B cell (primary cell): ENCODE results near the gene NAA15. TPM values are rescaled to one million over a fixed set of nuclear protein-coding genes. Genes with fewer than 3 reads are reported as not detected.

Source experiments
- ATAC-seq: fragments of 200-7000 bp; cut with Tn5 transposase; one replicate; pipeline ENCODE4 v1.10.0; 2021; ENCODE audit warnings: low read depth, mild to moderate bottlenecking, moderate number of reproducible peaks, moderate library complexity
- CTCF ChIA-PET: fragments of 350-600 bp; sonication (Branson Sonifier 250); formaldehyde crosslinking; loops from one replicate; lab custom pipeline; 2021; ENCODE audit warnings: antibody characterized with exemption, inconsistent platforms; lab: Charles Lee
- POLR2A ChIA-PET: fragments of 350-600 bp; sonication (Branson Sonifier 250); formaldehyde crosslinking; loops from one replicate; lab custom pipeline; 2021; ENCODE audit warnings: antibody characterized with exemption; lab: Charles Lee
- DNase-seq: peaks from one replicate; pipeline ENCODE4 v3.0.0; 2013
- H2AFZ ChIP-seq: 2 replicates; pipeline ENCODE4 v1.6.1; 2012; ENCODE audit warnings: mild to moderate bottlenecking, low read depth, low read length; ENCODE audit not compliant: insufficient read depth, poor library complexity, severe bottlenecking
- H3K27ac ChIP-seq, 2 donors: 1 replicate in 1 of 2; 2 replicates in 1 of 2; pipeline ENCODE4 v1.5.1; 2012 to 2013; ENCODE audit warnings: low read length in 2 of 2, mild to moderate bottlenecking in 2 of 2, moderate library complexity in 1 of 2
- H3K27me3 ChIP-seq, 4 experiments: fragments of 200-600 bp in 1 of 4; sonication (generic) in 1 of 4; replicated peaks in 1 of 4; 1 replicate in 2 of 4; 2 replicates in 2 of 4; pipeline versions ENCODE4 v1.6.1 to v1.7.0; 2013 to 2016; ENCODE audit warnings: low read length in 3 of 4, mild to moderate bottlenecking in 2 of 4, mixed read lengths in 1 of 4, moderate library complexity in 1 of 4; ENCODE audit not compliant: insufficient read depth in 4 of 4, control insufficient read depth in 3 of 4; ENCODE audit errors: control extremely low read depth in 1 of 4
- H3K36me3 ChIP-seq, 2 experiments: replicated peaks in 1 of 2; 1 replicate in 1 of 2; 2 replicates in 1 of 2; pipeline versions ENCODE4 v1.6.1 to v1.7.1; 2013; ENCODE audit warnings: low read length in 1 of 2; ENCODE audit not compliant: insufficient read depth in 2 of 2, control insufficient read depth in 1 of 2; ENCODE audit errors: control extremely low read depth in 1 of 2, extremely low read depth in 1 of 2
- H3K4me1 ChIP-seq, 2 donors: fragments of 200-600 bp in 1 of 2; sonication (generic) in 1 of 2; 1 replicate in 1 of 2; 2 replicates in 1 of 2; pipeline versions ENCODE4 v1.5.1 to v1.6.1; 2013 to 2017; ENCODE audit warnings: low read length in 2 of 2; ENCODE audit not compliant: control insufficient read depth in 2 of 2, insufficient read depth in 2 of 2
- H3K4me2 ChIP-seq: replicated peaks from 2 replicates; pipeline ENCODE3; 2012; ENCODE audit warnings: mild to moderate bottlenecking, low read depth, low read length; ENCODE audit not compliant: poor library complexity, severe bottlenecking
- H3K4me3 ChIP-seq, 5 experiments: fragments of 200-600 bp in 1 of 5; sonication (generic) in 1 of 5; 1 replicate in 3 of 5; 2 replicates in 2 of 5; pipeline versions ENCODE4 v1.5.1 to v1.7.0; 2011 to 2016; ENCODE audit warnings: low read length in 4 of 5, mild to moderate bottlenecking in 4 of 5, low read depth in 2 of 5, control low read depth in 1 of 5, moderate library complexity in 1 of 5; ENCODE audit not compliant: insufficient read depth in 1 of 5; ENCODE audit errors: control extremely low read depth in 1 of 5, extremely low read depth in 1 of 5
- H3K79me2 ChIP-seq: fragments of 200-600 bp; sonication (generic); one replicate; pipeline ENCODE4 v1.6.0; 2016; ENCODE audit warnings: low read length; ENCODE audit not compliant: control insufficient read depth, insufficient read depth
- H3K9ac ChIP-seq: fragments of 200-600 bp; sonication (generic); 2 replicates; pipeline ENCODE4 v1.6.1; 2017; ENCODE audit warnings: mild to moderate bottlenecking, low read length, moderate library complexity
- H3K9me3 ChIP-seq, 3 donors: one replicate each; pipeline versions ENCODE4 v1.6.1 to v1.7.1; 2013; ENCODE audit warnings: low read length in 2 of 3; ENCODE audit not compliant: control insufficient read depth in 2 of 3, insufficient read depth in 1 of 3; ENCODE audit errors: control extremely low read depth in 1 of 3
- H4K20me1 ChIP-seq: 2 replicates; pipeline ENCODE4 v1.6.0; 2012; ENCODE audit warnings: mild to moderate bottlenecking, low read length; ENCODE audit not compliant: insufficient read depth, control insufficient read depth, poor library complexity, severe bottlenecking
- H3K27ac Mint-ChIP-seq: one replicate; pipeline ENCODE4 v1.8.0; 2021; ENCODE audit warnings: mixed read lengths
- H3K27me3 Mint-ChIP-seq: one replicate; pipeline ENCODE4 v1.8.0; 2021; ENCODE audit warnings: mixed read lengths
- H3K4me1 Mint-ChIP-seq: one replicate; pipeline ENCODE4 v1.8.0; 2021; ENCODE audit warnings: mixed read lengths
- H3K4me3 Mint-ChIP-seq: one replicate; pipeline ENCODE4 v1.8.0; 2021; ENCODE audit warnings: mixed read lengths
- H3K9me3 Mint-ChIP-seq: one replicate; pipeline ENCODE4 v1.8.0; 2022; ENCODE audit warnings: mixed read lengths; ENCODE audit not compliant: insufficient read depth
- EZH2 ChIP-seq: IDR thresholded peaks from 2 replicates; pipeline ENCODE4 v1.6.1; 2012; ENCODE audit warnings: borderline replicate concordance, low read depth, mild to moderate bottlenecking, moderate library complexity, low read length; ENCODE audit not compliant: insufficient read depth, poor library complexity, severe bottlenecking
- WGBS: methylation state at CpG from one replicate; pipeline ENCODE4 v1.1.5; 2013; ENCODE audit warnings: missing lambda C conversion rate; ENCODE audit not compliant: insufficient coverage; 5-methylcytosine and 5-hydroxymethylcytosine counted together
- intact Hi-C: fragments of 100-400 bp; cut with micrococcal nuclease; formaldehyde crosslinking; loops from one replicate; pipeline ENCODE4 v1.10.0; 2022
- polyA plus RNA-seq: library from polyadenylated mRNA; depleted of rRNA; stranded (reverse); fragments of >200 nt; gene quantifications from 2 replicates; pipeline ENCODE4 v1.2.3, GENCODE V29; 2012
- small RNA-seq: library from RNA; depleted of rRNA; stranded (forward); fragments of <200 nt; gene quantifications from one replicate; pipeline ENCODE3, GENCODE V24; 2012; ENCODE audit warnings: low replicate concordance, low read depth; ENCODE audit not compliant: insufficient read length
- total RNA-seq, 2 donors: library from RNA; stranded (reverse); fragments of 120-200 nt in 1 of 2; gene quantifications; 1 replicate in 1 of 2; 2 replicates in 1 of 2; pipeline versions ENCODE4 v1.2.3 to v1.2.4, GENCODE V29; 2013 to 2022
- TF ChIP-seq, protein P1 (sequence below): fragments of 200-600 bp; IDR thresholded peaks from one replicate; pipeline ENCODE4 v1.8.0; 2022; ENCODE audit warnings: antibody characterized with exemption, mild to moderate bottlenecking

NAA15 gene
- total and polyA plus RNA-seq, 2 donors (not counting 1 experiment from before 2014, with no cell fraction given): 10.0 to 56.7 TPM

DNA sequence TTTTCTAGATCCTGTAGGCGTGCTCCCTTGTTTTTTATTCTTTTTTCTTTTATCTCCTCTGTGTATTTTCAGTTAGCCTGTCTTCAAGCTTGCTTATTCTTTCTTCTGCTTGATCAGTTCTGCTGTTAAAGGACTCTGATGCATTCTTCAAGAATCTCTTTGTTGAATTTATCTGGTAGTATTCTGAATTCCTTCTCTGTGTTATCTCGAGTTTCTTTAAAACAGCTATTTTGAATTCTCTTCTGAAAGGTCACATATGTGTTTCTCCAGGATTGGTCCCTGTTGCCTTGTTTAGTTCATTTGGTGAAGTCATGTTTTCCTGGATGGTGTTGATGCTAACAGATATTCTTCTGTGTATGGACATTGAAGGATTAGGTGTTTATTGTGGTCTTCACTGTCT, 167.9 kb downstream of the NAA15 start:
- H3K4me1 ChIP-seq: peaks cover 10 to 18% of the 10 kb centered on the region in 2 donors
- Mint-ChIP-seq H3K4me1 (peaks cover 31% of the 10 kb centered on the region), H3K27ac (no peak overlapping the region), H3K4me3 (no peak overlapping the region), H3K9me3 (peaks cover 12% of the 10 kb centered on the region), H3K27me3 (no peaks in the 10 kb centered on the region)
- no peak overlapping the region for H2AFZ ChIP-seq
- DNase-seq (no peak), ATAC-seq (no peak)
- intact Hi-C loops: no loop called here
- peaks cover 0 to 18% (median 8%) of the 10 kb centered on the region in 3 donors for H3K9me3 ChIP-seq
- CTCF ChIA-PET: interaction anchor here (1.1 kb wide), 1 partner anchor 16 kb away, joined by 4 read pairs; no protein-coding TSS in a partner anchor
- no peak overlapping the region for H3K4me3 ChIP-seq
- H3K79me2 ChIP-seq: peaks cover 68% of the 10 kb centered on the region
- H3K36me3 ChIP-seq: peaks cover 0 to 14% of the 10 kb centered on the region in 2 experiments
- POLR2A ChIA-PET: no interaction called here
- no peak overlapping the region for H3K27ac ChIP-seq
- H3K4me2 ChIP-seq: no peak overlapping the region
- H3K9ac ChIP-seq: no peak overlapping the region
- H3K27me3 ChIP-seq: no peaks in the 10 kb centered on the region
- H4K20me1 ChIP-seq: peaks cover 56% of the 10 kb centered on the region
- WGBS: 100% methylated on average over 1 of the region's 2 CpGs
- no peak for TF ChIP-seq EZH2
- TF ChIP-seq, protein P1, sequence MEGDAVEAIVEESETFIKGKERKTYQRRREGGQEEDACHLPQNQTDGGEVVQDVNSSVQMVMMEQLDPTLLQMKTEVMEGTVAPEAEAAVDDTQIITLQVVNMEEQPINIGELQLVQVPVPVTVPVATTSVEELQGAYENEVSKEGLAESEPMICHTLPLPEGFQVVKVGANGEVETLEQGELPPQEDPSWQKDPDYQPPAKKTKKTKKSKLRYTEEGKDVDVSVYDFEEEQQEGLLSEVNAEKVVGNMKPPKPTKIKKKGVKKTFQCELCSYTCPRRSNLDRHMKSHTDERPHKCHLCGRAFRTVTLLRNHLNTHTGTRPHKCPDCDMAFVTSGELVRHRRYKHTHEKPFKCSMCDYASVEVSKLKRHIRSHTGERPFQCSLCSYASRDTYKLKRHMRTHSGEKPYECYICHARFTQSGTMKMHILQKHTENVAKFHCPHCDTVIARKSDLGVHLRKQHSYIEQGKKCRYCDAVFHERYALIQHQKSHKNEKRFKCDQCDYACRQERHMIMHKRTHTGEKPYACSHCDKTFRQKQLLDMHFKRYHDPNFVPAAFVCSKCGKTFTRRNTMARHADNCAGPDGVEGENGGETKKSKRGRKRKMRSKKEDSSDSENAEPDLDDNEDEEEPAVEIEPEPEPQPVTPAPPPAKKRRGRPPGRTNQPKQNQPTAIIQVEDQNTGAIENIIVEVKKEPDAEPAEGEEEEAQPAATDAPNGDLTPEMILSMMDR: no peak

Small RNAs within 50 kb of the gene (small RNA-seq; reads per million reads assigned to genes)
- not detected for gene RF01225
- not detected for gene RNU6-1074P
- gene RNU6-1214P: not detected

Other genes with a start within 250 kb of the NAA15 start
- 97.5 and 103 TPM in 2 replicates for gene ELF2, start 124.3 kb upstream of the NAA15 start, total RNA-seq
- gene ELF2, start 124.3 kb upstream of the NAA15 start, polyA plus RNA-seq: 25.1 and 31.4 TPM in 2 replicates
- not detected in 2 replicates for gene MGARP, start 21.3 kb upstream of the NAA15 start, total RNA-seq
- gene MGARP, start 21.3 kb upstream of the NAA15 start, polyA plus RNA-seq: 0.28 TPM in 1 of 2 replicates, not detected in the other
- 16.9 and 26.5 TPM in 2 replicates for gene NDUFC1, start 972 bp downstream of the NAA15 start, total RNA-seq
- gene NDUFC1, start 972 bp downstream of the NAA15 start, polyA plus RNA-seq: 19.1 and 21.3 TPM in 2 replicates
- gene RAB33B, start 152.6 kb downstream of the NAA15 start, total RNA-seq: 13.0 and 13.1 TPM in 2 replicates
- gene RAB33B, start 152.6 kb downstream of the NAA15 start, polyA plus RNA-seq: 18.2 and 23.5 TPM in 2 replicates